A673 (cell line): ENCODE data around the gene PCDHA2. TPM values are rescaled to one million over a fixed set of nuclear protein-coding genes. Genes with fewer than 3 reads are reported as not detected.
"Not testable (repeated sequence)": the region's sequence is repeated elsewhere in the genome, so short reads cannot be mapped to it uniquely, and the experiment has no call there.

Experiments used
- BruUV-seq: library from RNA; stranded (reverse); fragments of 400-500 nt; replicated peaks from 2 replicates; lab custom pipeline; 2021; lab: Mats Ljungman, UMichigan
- CTCF ChIA-PET: fragments of 300-600 bp; sonication (Branson Sonifier 250); formaldehyde crosslinking; loops from one replicate; lab custom pipeline; 2022; ENCODE audit warnings: antibody characterized with exemption; lab: Charles Lee
- POLR2A ChIA-PET: fragments of 300-600 bp; sonication (Branson Sonifier 250); formaldehyde crosslinking; loops from one replicate; lab custom pipeline; 2022; ENCODE audit warnings: antibody characterized with exemption; ENCODE audit not compliant: low non-redundant PET; lab: Charles Lee
- DNase-seq: peaks from one replicate; pipeline ENCODE4 v3.0.0-alpha.2; 2015; ENCODE audit warnings: low spot score
- H3K27ac ChIP-seq: fragments of 200-600 bp; sonication (generic); 2 replicates; pipeline ENCODE4 v1.5.1; 2016; ENCODE audit warnings: mixed run types, low read depth, mild to moderate bottlenecking, mixed read lengths, antibody characterized with exemption, low read length; ENCODE audit not compliant: poor library complexity, severe bottlenecking
- H3K27me3 ChIP-seq: fragments of 200-600 bp; sonication (generic); replicated peaks from 2 replicates; pipeline ENCODE4 v1.6.1; 2017; ENCODE audit warnings: mixed run types, low read depth, mild to moderate bottlenecking, mixed read lengths, antibody characterized with exemption, low read length; ENCODE audit not compliant: insufficient read depth, poor library complexity
- H3K36me3 ChIP-seq: fragments of 200-600 bp; sonication (generic); 2 replicates; pipeline ENCODE4 v1.6.1; 2016; ENCODE audit warnings: mixed run types, mild to moderate bottlenecking, mixed read lengths, antibody characterized with exemption, low read length; ENCODE audit not compliant: insufficient read depth, poor library complexity, severe bottlenecking
- H3K4me1 ChIP-seq: fragments of 200-600 bp; sonication (generic); 2 replicates; pipeline ENCODE4 v1.6.1; 2017; ENCODE audit warnings: mixed run types, mild to moderate bottlenecking, mixed read lengths, antibody characterized with exemption, low read length; ENCODE audit not compliant: insufficient read depth, poor library complexity, severe bottlenecking
- H3K4me3 ChIP-seq: fragments of 200-600 bp; sonication (generic); 2 replicates; pipeline ENCODE4 v1.5.1; 2016; ENCODE audit warnings: low read depth, mixed run types, mild to moderate bottlenecking, mixed read lengths, low read length; ENCODE audit not compliant: poor library complexity, severe bottlenecking
- H3K9me3 ChIP-seq: fragments of 200-600 bp; sonication (generic); 2 replicates; pipeline ENCODE4 v1.6.1; 2016; ENCODE audit warnings: mixed run types, low read depth, mild to moderate bottlenecking, mixed read lengths, antibody characterized with exemption, low read length; ENCODE audit not compliant: poor library complexity, severe bottlenecking
- EZH2 ChIP-seq: fragments of 200-600 bp; sonication (generic); IDR thresholded peaks from 2 replicates; pipeline ENCODE4 v1.6.1; 2017; ENCODE audit warnings: borderline replicate concordance, low read depth, mild to moderate bottlenecking, mixed read lengths, antibody characterized with exemption, low read length; ENCODE audit not compliant: poor library complexity, severe bottlenecking
- intact Hi-C: fragments of 100-400 bp; cut with micrococcal nuclease; formaldehyde crosslinking; loops from one replicate; pipeline ENCODE4 v1.10.0; 2022; ENCODE audit not compliant: unreplicated experiment
- total RNA-seq: library from RNA; stranded (reverse); gene quantifications from 2 replicates; pipeline ENCODE4 v1.2.3, GENCODE V29; 2021
- TF ChIP-seq, protein P1 (sequence below): fragments of 300-800, 200-600 bp; sonication (generic); conservative IDR thresholded peaks from 2 replicates; pipeline ENCODE4 v1.5.1; 2017; ENCODE audit warnings: low read depth, mild to moderate bottlenecking, antibody characterized with exemption, low read length, moderate library complexity, mixed read lengths

PCDHA2 gene
- total RNA-seq, 1 experiment from 2014 or later = 0.06 TPM

DNA sequence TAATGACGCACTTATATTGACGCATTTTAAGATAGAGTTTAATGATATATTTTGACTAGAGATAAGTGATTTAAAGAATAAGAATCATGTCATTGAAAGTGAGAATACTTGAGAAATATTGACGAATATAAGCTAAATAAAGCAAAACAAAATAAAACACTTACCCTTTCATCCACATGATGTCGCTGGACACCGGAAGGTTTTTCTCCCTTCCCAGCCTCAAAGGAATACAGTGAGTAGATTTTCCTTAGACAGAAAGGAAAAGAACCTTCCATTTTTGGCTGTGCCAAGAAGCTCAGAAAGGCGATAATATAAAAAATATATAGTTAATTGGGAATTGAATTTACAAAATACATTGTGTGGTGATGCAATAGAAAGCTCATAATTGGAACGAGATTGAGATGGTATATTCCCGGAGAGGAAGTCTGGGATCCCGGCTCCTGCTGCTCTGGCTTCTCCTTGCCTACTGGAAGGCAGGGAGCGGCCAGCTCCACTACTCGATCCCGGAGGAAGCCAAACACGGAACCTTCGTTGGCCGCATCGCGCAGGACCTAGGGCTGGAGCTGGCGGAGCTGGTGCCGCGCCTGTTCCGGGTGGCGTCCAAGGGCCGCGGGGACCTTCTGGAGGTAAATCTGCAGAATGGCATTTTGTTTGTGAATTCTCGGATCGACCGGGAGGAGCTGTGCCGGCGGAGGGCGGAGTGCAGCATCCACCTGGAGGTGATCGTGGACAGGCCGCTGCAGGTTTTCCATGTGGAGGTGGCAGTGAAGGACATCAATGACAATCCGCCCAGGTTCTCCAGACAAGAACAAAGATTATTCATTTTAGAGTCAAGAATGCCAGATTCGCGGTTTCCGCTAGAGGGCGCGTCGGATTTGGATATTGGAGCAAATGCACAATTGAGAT lies 27.0 kb downstream of the PCDHA2 start, which contains the start of gene PCDHA5:
Gene PCDHA5 (plus strand): TSS at position 239 of the 906 bp plus-strand sequence.
- H3K27ac ChIP-seq = peak within 1 kb of the TSS; percentile 4
- DNase-seq = peak; percentile 76
- ChIA-PET POLR2A (interaction anchor here (0.6 kb wide), 1 partner anchor 131 kb away, joined by 3 read pairs; the partner anchor contains the start of genes HARS1 and HARS2), CTCF (interaction anchor here (0.6 to 1.4 kb wide), 8 partner anchors 16 to 577 kb away, joined by 3 to 5 read pairs (median 3); partner anchors contain the start of genes HBEGF and PCDHA1)
- intact Hi-C loops = no loop called here
- H3K4me3 ChIP-seq = peak within 1 kb of the TSS; percentile 55
- peaks cover 3% of the 10 kb centered on the region for H3K9me3 ChIP-seq
- no TSS peak for BruUV-seq
- H3K27me3 ChIP-seq = no peaks in the 10 kb centered on the region
- no peaks in the 10 kb centered on the region for H3K4me1 ChIP-seq
- H3K36me3 ChIP-seq = no peaks in the 10 kb centered on the region
- TF ChIP-seq, protein P1, sequence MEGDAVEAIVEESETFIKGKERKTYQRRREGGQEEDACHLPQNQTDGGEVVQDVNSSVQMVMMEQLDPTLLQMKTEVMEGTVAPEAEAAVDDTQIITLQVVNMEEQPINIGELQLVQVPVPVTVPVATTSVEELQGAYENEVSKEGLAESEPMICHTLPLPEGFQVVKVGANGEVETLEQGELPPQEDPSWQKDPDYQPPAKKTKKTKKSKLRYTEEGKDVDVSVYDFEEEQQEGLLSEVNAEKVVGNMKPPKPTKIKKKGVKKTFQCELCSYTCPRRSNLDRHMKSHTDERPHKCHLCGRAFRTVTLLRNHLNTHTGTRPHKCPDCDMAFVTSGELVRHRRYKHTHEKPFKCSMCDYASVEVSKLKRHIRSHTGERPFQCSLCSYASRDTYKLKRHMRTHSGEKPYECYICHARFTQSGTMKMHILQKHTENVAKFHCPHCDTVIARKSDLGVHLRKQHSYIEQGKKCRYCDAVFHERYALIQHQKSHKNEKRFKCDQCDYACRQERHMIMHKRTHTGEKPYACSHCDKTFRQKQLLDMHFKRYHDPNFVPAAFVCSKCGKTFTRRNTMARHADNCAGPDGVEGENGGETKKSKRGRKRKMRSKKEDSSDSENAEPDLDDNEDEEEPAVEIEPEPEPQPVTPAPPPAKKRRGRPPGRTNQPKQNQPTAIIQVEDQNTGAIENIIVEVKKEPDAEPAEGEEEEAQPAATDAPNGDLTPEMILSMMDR = peak; percentile 73
- TF ChIP-seq EZH2 = no peak

DNA sequence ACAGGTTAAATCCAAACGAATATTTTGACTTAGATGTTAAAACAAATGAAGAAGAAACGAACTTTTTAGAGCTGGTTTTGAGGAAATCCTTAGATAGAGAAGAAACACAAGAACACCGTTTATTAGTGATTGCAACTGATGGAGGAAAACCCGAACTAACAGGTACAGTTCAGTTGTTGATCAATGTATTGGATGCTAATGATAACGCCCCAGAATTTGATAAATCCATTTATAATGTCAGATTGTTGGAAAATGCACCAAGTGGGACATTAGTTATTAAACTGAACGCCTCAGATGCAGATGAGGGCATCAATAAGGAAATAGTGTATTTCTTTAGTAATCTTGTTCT lies 27.6 kb downstream of the PCDHA2 start:
- TF ChIP-seq, protein P1 = no peak
- TF ChIP-seq EZH2 = no peak
- intact Hi-C loops = no loop called here
- POLR2A ChIA-PET = no interaction called here
- Histone ChIP-seq H3K36me3 (no peaks in the 10 kb centered on the region), H3K27me3 (no peaks in the 10 kb centered on the region), H3K4me3 (peak overlapping the region; percentile 55), H3K4me1 (no peaks in the 10 kb centered on the region), H3K9me3 (peaks cover 3% of the 10 kb centered on the region), H3K27ac (no peak overlapping the region)
- CTCF ChIA-PET = interaction anchor here (1.4 kb wide), 1 partner anchor 36 kb away, joined by 5 read pairs; the partner anchor contains the start of gene PCDHA1
- BruUV-seq = no TSS peak
- no peak for DNase-seq

DNA sequence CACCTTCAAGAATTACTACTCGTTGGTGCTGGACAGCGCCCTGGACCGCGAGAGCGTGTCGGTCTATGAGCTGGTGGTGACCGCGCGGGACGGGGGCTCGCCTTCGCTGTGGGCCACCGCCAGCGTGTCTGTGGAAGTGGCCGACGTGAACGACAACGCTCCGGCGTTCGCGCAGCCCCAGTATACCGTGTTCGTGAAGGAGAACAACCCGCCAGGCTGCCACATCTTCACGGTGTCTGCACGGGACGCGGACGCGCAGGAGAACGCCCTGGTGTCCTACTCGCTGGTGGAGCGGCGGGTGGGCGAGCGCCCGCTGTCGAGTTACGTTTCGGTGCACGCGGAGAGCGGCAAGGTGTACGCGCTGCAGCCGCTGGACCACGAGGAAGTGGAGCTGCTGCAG lies 28.3 kb downstream of the PCDHA2 start:
- CTCF ChIA-PET, H3K9me3 ChIP-seq, intact Hi-C loops, H3K27ac ChIP-seq, DNase-seq, H3K4me3 ChIP-seq, H3K27me3 ChIP-seq, H3K4me1 ChIP-seq, H3K36me3 ChIP-seq, POLR2A ChIA-PET, BruUV-seq: not testable (repeated sequence)
